MM.1S (cell line): ENCODE data around the gene FBXL4.

Experiments used
- DNase-seq: peaks from one replicate; pipeline ENCODE4 v3.0.0-alpha.2; 2015
- H2AFZ ChIP-seq: fragments of 300-600 bp; sonication (generic); 2 replicates; pipeline ENCODE4 v1.6.0; 2016; ENCODE audit warnings: antibody characterized with exemption, low read length
- H3F3A ChIP-seq: fragments of 300-600 bp; sonication (generic); 2 replicates; pipeline ENCODE4 v1.6.1; 2016; ENCODE audit warnings: mild to moderate bottlenecking, antibody characterized with exemption, low read length, moderate library complexity, mixed read lengths; ENCODE audit not compliant: insufficient read depth
- H3K27ac ChIP-seq: fragments of 300-600 bp; sonication (generic); 2 replicates; pipeline ENCODE4 v1.5.1; 2016; ENCODE audit warnings: mild to moderate bottlenecking, low read length
- H3K27me3 ChIP-seq: fragments of 300-600 bp; sonication (generic); replicated peaks from 2 replicates; pipeline ENCODE4 v1.6.0; 2016; ENCODE audit warnings: low read length; ENCODE audit not compliant: insufficient read depth
- H3K36me3 ChIP-seq: fragments of 300-600 bp; sonication (generic); replicated peaks from 2 replicates; pipeline ENCODE4 v1.6.1; 2016; ENCODE audit warnings: mild to moderate bottlenecking, low read length, mixed read lengths; ENCODE audit not compliant: insufficient read depth
- H3K4me1 ChIP-seq: fragments of 300-600 bp; sonication (generic); 2 replicates; pipeline ENCODE4 v1.6.1; 2016; ENCODE audit warnings: low read length, mixed read lengths
- H3K4me2 ChIP-seq: fragments of 300-600 bp; sonication (generic); 2 replicates; pipeline ENCODE4 v1.6.0; 2016; ENCODE audit warnings: low read depth, low read length
- H3K4me3 ChIP-seq: fragments of 300-600 bp; sonication (generic); 2 replicates; pipeline ENCODE4 v1.5.1; 2016; ENCODE audit warnings: low read length, mixed read lengths
- H3K79me2 ChIP-seq: fragments of 300-600 bp; sonication (generic); 2 replicates; pipeline ENCODE4 v1.6.1; 2016; ENCODE audit warnings: mixed run types, low read length, mixed read lengths
- H3K9ac ChIP-seq: fragments of 300-600 bp; sonication (generic); 2 replicates; pipeline ENCODE4 v1.6.1; 2016; ENCODE audit warnings: low read length, mixed read lengths
- H3K9me2 ChIP-seq: fragments of 300-600 bp; sonication (generic); replicated peaks from 2 replicates; pipeline ENCODE4 v1.6.1; 2016; ENCODE audit warnings: mild to moderate bottlenecking, low read length, mixed read lengths; ENCODE audit not compliant: insufficient read depth
- H3K9me3 ChIP-seq: fragments of 300-600 bp; sonication (generic); replicated peaks from 2 replicates; pipeline ENCODE4 v1.6.1; 2016; ENCODE audit warnings: mild to moderate bottlenecking, low read length, mixed read lengths; ENCODE audit not compliant: insufficient read depth
- H4K20me1 ChIP-seq: fragments of 300-600 bp; sonication (generic); 2 replicates; pipeline ENCODE4 v1.6.1; 2016; ENCODE audit warnings: mild to moderate bottlenecking, low read length, moderate library complexity, mixed read lengths; ENCODE audit not compliant: insufficient read depth
- EZH2 ChIP-seq: fragments of 300-600 bp; sonication (generic); optimal IDR thresholded peaks from 2 replicates; pipeline ENCODE3; 2017; ENCODE audit warnings: low read depth, mild to moderate bottlenecking, antibody characterized with exemption, low read length, mixed read lengths
- EZH2phosphoT487 ChIP-seq: fragments of 300-600 bp; sonication (generic); IDR thresholded peaks from 2 replicates; pipeline ENCODE4 v1.6.1; 2018; ENCODE audit warnings: antibody characterized with exemption, low read length
- TF ChIP-seq, protein P1 (sequence below): fragments of 300-600 bp; sonication (generic); IDR thresholded peaks from 2 replicates; pipeline ENCODE4 v1.5.1; 2016; ENCODE audit warnings: antibody characterized with exemption, low read length, mixed read lengths

The FBXL4 gene

DNA sequence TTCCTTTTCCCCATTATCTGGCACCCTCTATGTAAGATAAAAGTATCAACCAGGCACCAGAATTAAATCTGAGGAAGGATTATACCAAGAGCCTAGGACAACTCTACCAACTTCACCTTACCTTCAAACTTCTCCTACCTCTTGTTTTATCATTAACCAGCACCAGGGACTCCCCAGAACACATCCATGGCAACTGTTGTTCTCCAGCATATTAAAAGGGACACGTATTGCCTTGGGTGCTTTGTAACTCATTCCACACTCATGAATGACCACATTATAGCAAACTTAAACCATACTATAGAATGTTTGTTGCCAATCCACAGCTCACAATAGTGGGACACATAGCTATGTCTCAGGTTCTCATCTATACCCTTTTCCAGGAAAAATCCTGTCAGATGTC lies 11.9 kb upstream of the FBXL4 start:
- no peak overlapping the region for H3K9ac ChIP-seq
- H2AFZ ChIP-seq, result no peak overlapping the region
- no peak overlapping the region for H3K4me2 ChIP-seq
- no peaks in the 10 kb centered on the region for H3F3A ChIP-seq
- TF ChIP-seq EZH2phosphoT487 (no peak), EZH2 (no peak)
- TF ChIP-seq, protein P1, sequence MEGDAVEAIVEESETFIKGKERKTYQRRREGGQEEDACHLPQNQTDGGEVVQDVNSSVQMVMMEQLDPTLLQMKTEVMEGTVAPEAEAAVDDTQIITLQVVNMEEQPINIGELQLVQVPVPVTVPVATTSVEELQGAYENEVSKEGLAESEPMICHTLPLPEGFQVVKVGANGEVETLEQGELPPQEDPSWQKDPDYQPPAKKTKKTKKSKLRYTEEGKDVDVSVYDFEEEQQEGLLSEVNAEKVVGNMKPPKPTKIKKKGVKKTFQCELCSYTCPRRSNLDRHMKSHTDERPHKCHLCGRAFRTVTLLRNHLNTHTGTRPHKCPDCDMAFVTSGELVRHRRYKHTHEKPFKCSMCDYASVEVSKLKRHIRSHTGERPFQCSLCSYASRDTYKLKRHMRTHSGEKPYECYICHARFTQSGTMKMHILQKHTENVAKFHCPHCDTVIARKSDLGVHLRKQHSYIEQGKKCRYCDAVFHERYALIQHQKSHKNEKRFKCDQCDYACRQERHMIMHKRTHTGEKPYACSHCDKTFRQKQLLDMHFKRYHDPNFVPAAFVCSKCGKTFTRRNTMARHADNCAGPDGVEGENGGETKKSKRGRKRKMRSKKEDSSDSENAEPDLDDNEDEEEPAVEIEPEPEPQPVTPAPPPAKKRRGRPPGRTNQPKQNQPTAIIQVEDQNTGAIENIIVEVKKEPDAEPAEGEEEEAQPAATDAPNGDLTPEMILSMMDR, result no peak
- H3K27ac ChIP-seq, result no peak overlapping the region
- no peak overlapping the region for H3K4me3 ChIP-seq
- no peaks in the 10 kb centered on the region for H3K9me2 ChIP-seq
- no peaks in the 10 kb centered on the region for H3K27me3 ChIP-seq
- no peaks in the 10 kb centered on the region for H3K9me3 ChIP-seq
- no peaks in the 10 kb centered on the region for H3K4me1 ChIP-seq
- H3K36me3 ChIP-seq, result no peaks in the 10 kb centered on the region
- no peaks in the 10 kb centered on the region for H3K79me2 ChIP-seq
- H4K20me1 ChIP-seq, result no peaks in the 10 kb centered on the region
- DNase-seq, result no peak

- no peaks in the 10 kb centered on the region for H3K36me3 ChIP-seq
- no peak overlapping the region for H2AFZ ChIP-seq
- H3K27ac ChIP-seq, result no peak overlapping the region
- H3K9me2 ChIP-seq, result no peaks in the 10 kb centered on the region
- no peak overlapping the region for H3K4me2 ChIP-seq
- no peak overlapping the region for H3K9ac ChIP-seq
- H4K20me1 ChIP-seq, result no peaks in the 10 kb centered on the region
- H3K79me2 ChIP-seq, result no peaks in the 10 kb centered on the region
- H3K4me1 ChIP-seq, result no peaks in the 10 kb centered on the region
- H3K4me3 ChIP-seq, result no peak overlapping the region
- no peaks in the 10 kb centered on the region for H3F3A ChIP-seq
- no peak for DNase-seq
- no peaks in the 10 kb centered on the region for H3K27me3 ChIP-seq
- TF ChIP-seq EZH2, result no peak
- TF ChIP-seq, protein P1, result no peak
- no peak for TF ChIP-seq EZH2phosphoT487
- no peaks in the 10 kb centered on the region for H3K9me3 ChIP-seq
Measured at GRCh38 chr6:98958776-98959175, 11.0 kb upstream of the FBXL4 start.

DNA sequence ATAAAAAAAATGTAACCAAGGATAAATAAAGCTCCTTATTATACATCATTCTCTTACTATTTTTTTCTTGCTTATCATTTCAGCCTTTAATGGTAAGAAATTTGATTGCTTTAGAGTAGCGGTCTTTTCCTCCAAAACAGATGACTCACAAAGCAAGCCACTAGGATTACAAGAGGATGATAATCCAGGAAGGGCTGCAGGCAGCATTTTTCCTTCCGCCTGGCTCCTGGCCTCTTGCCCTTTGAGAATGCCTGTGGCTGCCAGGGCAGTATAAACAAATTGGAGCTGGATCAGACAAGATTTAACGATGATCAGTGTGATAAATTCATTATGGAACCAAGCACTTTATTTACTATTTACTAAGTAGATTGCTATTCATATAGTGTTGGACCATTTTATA lies 9.7 kb upstream of the FBXL4 start:
- H3K9me3 ChIP-seq, result no peaks in the 10 kb centered on the region
- no peak for TF ChIP-seq EZH2phosphoT487
- TF ChIP-seq EZH2, result no peak
- TF ChIP-seq, protein P1, result no peak
- no peak overlapping the region for H3K27ac ChIP-seq
- H3K9ac ChIP-seq, result no peak overlapping the region
- no peaks in the 10 kb centered on the region for H3K36me3 ChIP-seq
- no peaks in the 10 kb centered on the region for H3K79me2 ChIP-seq
- H3K4me3 ChIP-seq, result no peak overlapping the region
- H3K4me1 ChIP-seq, result no peaks in the 10 kb centered on the region
- H3K4me2 ChIP-seq, result no peak overlapping the region
- H4K20me1 ChIP-seq, result no peaks in the 10 kb centered on the region
- H3F3A ChIP-seq, result no peaks in the 10 kb centered on the region
- no peaks in the 10 kb centered on the region for H3K9me2 ChIP-seq
- no peaks in the 10 kb centered on the region for H3K27me3 ChIP-seq
- no peak for DNase-seq
- H2AFZ ChIP-seq, result no peak overlapping the region
